ENCODE measurements around the gene LRP1B. TPM values are rescaled to one million over a fixed set of nuclear protein-coding genes. Genes with fewer than 3 reads are reported as not detected.

Gene LRP1B
- total RNA-seq, 6 experiments from 2014 or later, result 0.06 to 1.7 (median 0.15) TPM; not detected in 1

GRCh38 chr2:140600116-140600515 lies 1530.7 kb downstream of the LRP1B start:
- Histone ChIP-seq H3K9me3 (no peaks in the 10 kb centered on the region), H3K36me3 (no peaks in the 10 kb centered on the region), H3K4me3 (no peak overlapping the region), H3K27ac (no peak overlapping the region), H3K27me3 (no peaks in the 10 kb centered on the region), H3K4me1 (no peaks in the 10 kb centered on the region)
- DNase-seq, result no peak
- TF ChIP-seq POLR2A (IDR thresholded peaks at IDR 0.05) (no peak), CTCF (IDR thresholded peaks at IDR 0.05) (no peak)
- 80% methylated on average over 1 of the region's 1 CpG for WGBS (ENCODE audit: insufficient coverage, low coverage, low lambda C conversion rate, missing lambda C conversion rate)
- intact Hi-C loops (cut with DNase I), result no loop called here
- ATAC-seq, result no peak

- no peaks in the 10 kb centered on the region for H3K36me3 ChIP-seq
- DNase-seq (no peak), ATAC-seq (no peak)
- H3K9me3 ChIP-seq, result no peaks in the 10 kb centered on the region
- WGBS (ENCODE audit: insufficient coverage, low coverage, low lambda C conversion rate, missing lambda C conversion rate), result 70% methylated on average over 1 of the region's 1 CpG
- no peaks in the 10 kb centered on the region for H3K4me1 ChIP-seq
- no peak overlapping the region for H3K27ac ChIP-seq
- H3K4me3 ChIP-seq, result no peak overlapping the region
- TF ChIP-seq POLR2A (IDR thresholded peaks at IDR 0.05), result no peak
- no peak for TF ChIP-seq CTCF (IDR thresholded peaks at IDR 0.05)
- intact Hi-C loops (cut with DNase I), result no loop called here
- H3K27me3 ChIP-seq, result no peaks in the 10 kb centered on the region
Observed at GRCh38 chr2:140597836-140598235, 1533.0 kb downstream of the LRP1B start.

- no peak for DNase-seq
- intact Hi-C loops (cut with DNase I), result no loop called here
- H3K27me3 ChIP-seq, result no peaks in the 10 kb centered on the region
- WGBS (ENCODE audit: insufficient coverage, low coverage, low lambda C conversion rate, missing lambda C conversion rate), result 25% methylated on average over 1 of the region's 1 CpG
- no peaks in the 10 kb centered on the region for H3K36me3 ChIP-seq
- H3K9me3 ChIP-seq, result no peaks in the 10 kb centered on the region
- no peak overlapping the region for H3K27ac ChIP-seq
- TF ChIP-seq CTCF (IDR thresholded peaks at IDR 0.05), result no peak
- no peak for TF ChIP-seq POLR2A (IDR thresholded peaks at IDR 0.05)
- H3K4me3 ChIP-seq, result no peak overlapping the region
- no peak for ATAC-seq
- no peaks in the 10 kb centered on the region for H3K4me1 ChIP-seq
Observed at GRCh38 chr2:140597205-140597604, 1533.6 kb downstream of the LRP1B start.

- no peak for ATAC-seq
- intact Hi-C loops (cut with DNase I), result no loop called here
- TF ChIP-seq CTCF (IDR thresholded peaks at IDR 0.05) (no peak), POLR2A (IDR thresholded peaks at IDR 0.05) (no peak)
- no peak overlapping the region for H3K4me3 ChIP-seq
- H3K27me3 ChIP-seq, result no peaks in the 10 kb centered on the region
- H3K9me3 ChIP-seq, result no peaks in the 10 kb centered on the region
- no peak for DNase-seq
- H3K36me3 ChIP-seq, result no peaks in the 10 kb centered on the region
- H3K4me1 ChIP-seq, result no peaks in the 10 kb centered on the region
- WGBS (ENCODE audit: insufficient coverage, low coverage, low lambda C conversion rate, missing lambda C conversion rate), result 77% methylated on average over 4 of the region's 4 CpGs
- no peak overlapping the region for H3K27ac ChIP-seq
Observed at GRCh38 chr2:140596447-140596846, 1534.4 kb downstream of the LRP1B start.

GRCh38 chr2:140595107-140595506 lies 1535.7 kb downstream of the LRP1B start:
- DNase-seq (no peak), ATAC-seq (no peak)
- Histone ChIP-seq H3K4me3 (no peak overlapping the region), H3K36me3 (no peaks in the 10 kb centered on the region), H3K4me1 (no peaks in the 10 kb centered on the region), H3K27me3 (no peaks in the 10 kb centered on the region), H3K9me3 (no peaks in the 10 kb centered on the region), H3K27ac (no peak overlapping the region)
- TF ChIP-seq CTCF (IDR thresholded peaks at IDR 0.05), result no peak
- TF ChIP-seq POLR2A (IDR thresholded peaks at IDR 0.05), result no peak
- WGBS (ENCODE audit: insufficient coverage, low coverage, low lambda C conversion rate, missing lambda C conversion rate), result 66% methylated on average over 2 of the region's 2 CpGs
- intact Hi-C loops (cut with DNase I), result no loop called here

Measured in right lobe of liver (tissue), 6 donors.